Epithelial cell of proximal tubule (primary cell): ENCODE measurements around the gene GP1BA. TPM values are rescaled to one million over a fixed set of nuclear protein-coding genes. Genes with fewer than 3 reads are reported as not detected.

ENCODE experiments used
- DNase-seq: peaks from one replicate; pipeline ENCODE4 v3.0.0-alpha.2; 2011; ENCODE audit warnings: low read depth
- H3K4me3 ChIP-seq: 2 replicates; pipeline ENCODE4 v1.5.1; 2011; ENCODE audit warnings: low read depth, mild to moderate bottlenecking, low read length
- CTCF ChIP-seq: conservative IDR thresholded peaks from 2 replicates; pipeline ENCODE4 v1.5.1; 2012; ENCODE audit warnings: low read depth, mild to moderate bottlenecking, low read length
- total RNA-seq: library from RNA; depleted of rRNA; stranded (reverse); fragments of >200 nt; gene quantifications from 2 replicates; pipeline ENCODE4 v1.2.3, GENCODE V29; 2015

The GP1BA gene
- total RNA-seq, 1 donor from 2014 or later = not detected

- no peak for DNase-seq
- no peak for TF ChIP-seq CTCF
- no peak overlapping the region for H3K4me3 ChIP-seq
These were observed 50.2 kb downstream of the GP1BA start for GRCh38 chr17:4982305-4982704.

Other genes with a start within 250 kb of the GP1BA start
- gene PELP1, start 228.1 kb upstream of the GP1BA start, total RNA-seq = 25.8 and 55.9 TPM in 2 replicates
- gene ARRB2, start 221.6 kb upstream of the GP1BA start, total RNA-seq = 19.9 and 20.0 TPM in 2 replicates
- gene MED11, start 200.8 kb upstream of the GP1BA start, total RNA-seq = 26.6 and 27.2 TPM in 2 replicates
- 0.36 and 1.5 TPM in 2 replicates for gene ZMYND15, start 192.4 kb upstream of the GP1BA start, total RNA-seq
- 19.0 and 32.3 TPM in 2 replicates for gene CXCL16, start 192.3 kb upstream of the GP1BA start, total RNA-seq
- not detected in 2 replicates for gene TM4SF5, start 160.4 kb upstream of the GP1BA start, total RNA-seq
- gene VMO1, start 145.9 kb upstream of the GP1BA start, total RNA-seq = not detected in 2 replicates
- not detected in 2 replicates for gene GLTPD2, start 143.3 kb upstream of the GP1BA start, total RNA-seq
- 264 and 337 TPM in 2 replicates for gene PSMB6, start 136.1 kb upstream of the GP1BA start, total RNA-seq
- gene PLD2, start 125.1 kb upstream of the GP1BA start, total RNA-seq = 15.7 and 19.5 TPM in 2 replicates
- gene MINK1, start 98.9 kb upstream of the GP1BA start, total RNA-seq = 20.5 and 39.9 TPM in 2 replicates
- 1.3 and 1.4 TPM in 2 replicates for gene C17orf107, start 32.7 kb upstream of the GP1BA start, total RNA-seq
- gene CHRNE, start 29.2 kb upstream of the GP1BA start, total RNA-seq = 1.0 TPM in 1 of 2 replicates, not detected in the other
- gene SLC25A11, start 7.8 kb downstream of the GP1BA start, total RNA-seq = 45.5 and 72.9 TPM in 2 replicates
- 49.0 and 55.1 TPM in 2 replicates for gene RNF167, start 8.0 kb downstream of the GP1BA start, total RNA-seq
- 1,802 and 2,074 TPM in 2 replicates for gene PFN1, start 16.3 kb downstream of the GP1BA start, total RNA-seq
- gene ENO3, start 18.8 kb downstream of the GP1BA start, total RNA-seq = 0.43 and 2.0 TPM in 2 replicates
- gene SPAG7, start 35.5 kb downstream of the GP1BA start, total RNA-seq = 67.7 and 80.8 TPM in 2 replicates
- 10.6 and 16.7 TPM in 2 replicates for gene CAMTA2, start 55.4 kb downstream of the GP1BA start, total RNA-seq
- gene INCA1, start 65.2 kb downstream of the GP1BA start, total RNA-seq = 0.14 TPM in 1 of 2 replicates, not detected in the other
- gene KIF1C, start 65.7 kb downstream of the GP1BA start, total RNA-seq = 75.0 and 81.3 TPM in 2 replicates
- gene SLC52A1, start 103.1 kb downstream of the GP1BA start, total RNA-seq = 0.07 and 1.3 TPM in 2 replicates
- 1.2 and 1.7 TPM in 2 replicates for gene ZFP3, start 146.2 kb downstream of the GP1BA start, total RNA-seq
- gene ZNF232, start 179.6 kb downstream of the GP1BA start, total RNA-seq = 5.4 and 8.7 TPM in 2 replicates
- not detected in 2 replicates for gene USP6, start 183.8 kb downstream of the GP1BA start, total RNA-seq